HL-60/S4 treated with retinoic acid at 250 ng/mL for 4 days and 3 days (cell line): Measurements from ENCODE around the gene DPH3.
"Not testable (repeated sequence)": the region's sequence is repeated elsewhere in the genome, so short reads cannot be mapped to it uniquely, and the experiment has no call there.

Experiments
- in situ Hi-C: fragments of 300-500 bp; cut with MboI; formaldehyde crosslinking; loops from 2 replicates; pipeline ENCODE4 v1.7.0; 2022; ENCODE audit warnings: low sequenced_read_pairs

DPH3 gene

DNA sequence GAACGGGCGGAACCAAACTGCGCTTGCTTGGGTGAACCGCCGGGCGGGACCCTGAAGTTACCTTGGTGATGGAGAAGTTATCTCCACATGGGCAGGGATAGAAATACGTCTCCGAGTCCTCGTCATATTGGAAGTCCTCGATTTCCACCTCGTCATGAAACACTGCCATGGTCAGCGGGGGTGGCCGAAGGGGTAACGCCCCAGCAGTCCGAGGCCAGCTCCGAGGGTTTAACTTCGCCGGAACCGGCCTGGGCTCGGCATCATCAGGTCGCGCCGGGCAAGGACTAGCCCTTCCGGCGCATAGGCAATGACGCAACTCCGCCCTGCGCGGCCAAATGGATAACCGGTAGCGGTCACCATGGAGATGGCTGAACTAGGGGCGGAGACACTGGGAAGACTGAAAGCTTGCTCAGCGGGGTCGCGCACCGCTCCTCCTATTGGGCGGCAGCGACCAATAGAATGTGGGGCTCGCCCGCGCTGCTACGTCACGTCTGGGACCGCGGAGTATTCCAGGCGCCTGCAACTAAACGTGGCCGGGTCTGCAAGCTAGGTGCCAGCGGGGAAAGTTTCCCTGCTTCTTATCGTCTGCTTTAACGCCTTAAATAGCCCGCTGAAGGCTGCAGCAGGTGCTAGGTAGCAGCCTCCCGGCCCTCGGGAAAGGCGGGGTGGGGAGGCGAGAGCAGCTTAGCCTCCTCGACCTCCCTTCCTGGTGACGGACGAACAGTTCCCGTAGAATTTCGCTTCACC is at the start of gene DPH3, which contains the start of gene OXNAD1:
DPH3 (minus strand) TSS at position 236 of the 747 bp plus-strand sequence; CDS start at position 169, 67 bp downstream.
OXNAD1 (plus strand) TSS at position 505 of the 747 bp plus-strand sequence. CDS start 5,741 bp downstream, outside the sequence.
- in situ Hi-C loops, result no loop called here

- in situ Hi-C loops, result no loop called here
Observed at GRCh38 chr3:16313886-16314645, 49.3 kb upstream of the DPH3 start.

DNA sequence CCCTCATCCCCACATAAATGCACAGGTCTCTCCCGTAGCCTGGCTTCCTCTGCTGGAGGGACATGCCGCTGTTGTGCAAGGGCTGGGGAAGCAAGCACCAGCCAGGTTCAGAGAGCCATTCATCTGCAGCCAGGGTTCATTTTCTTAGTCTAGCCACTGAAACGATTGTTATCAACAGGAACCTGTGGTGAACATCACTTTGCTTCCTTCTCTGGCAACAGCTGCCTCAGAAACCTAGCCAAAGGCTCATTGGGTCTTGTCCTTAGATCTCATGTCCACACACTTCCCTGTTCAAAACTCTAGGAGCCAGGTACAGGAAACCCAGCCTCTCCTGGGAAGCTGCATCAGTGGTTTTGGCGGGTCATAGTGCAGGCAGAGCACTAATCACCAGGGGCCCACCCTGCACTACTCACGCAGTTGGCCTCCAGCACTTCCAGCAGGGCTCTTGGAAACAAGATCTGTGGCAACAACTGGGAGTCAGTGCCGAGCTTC is 47.3 kb upstream of the DPH3 start:
- in situ Hi-C loops, result no loop called here

GRCh38 chr3:16310486-16310885 is 45.7 kb upstream of the DPH3 start:
- in situ Hi-C loops, result not testable (repeated sequence)

- in situ Hi-C loops, result no loop called here
Observed at GRCh38 chr3:16309558-16309957, 44.8 kb upstream of the DPH3 start.

DNA sequence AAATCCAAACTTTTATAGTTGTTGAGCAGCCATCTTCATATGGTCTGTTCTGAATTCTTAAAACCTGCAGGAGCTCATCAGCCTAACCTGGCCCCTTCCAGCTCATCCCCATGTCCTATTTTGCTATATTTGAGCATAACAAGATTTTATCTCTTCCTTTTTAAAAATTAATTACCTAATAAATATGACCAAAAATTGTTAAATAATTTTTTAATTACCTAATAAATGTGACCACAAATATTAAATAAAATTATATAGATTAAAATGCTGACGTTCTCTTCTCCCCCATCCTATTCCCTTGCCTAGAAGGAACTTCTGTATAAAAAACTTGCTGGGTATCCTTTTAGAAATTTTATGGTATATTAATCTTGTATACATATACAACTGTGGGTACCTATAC is 44.0 kb upstream of the DPH3 start:
- in situ Hi-C loops, result no loop called here

DNA sequence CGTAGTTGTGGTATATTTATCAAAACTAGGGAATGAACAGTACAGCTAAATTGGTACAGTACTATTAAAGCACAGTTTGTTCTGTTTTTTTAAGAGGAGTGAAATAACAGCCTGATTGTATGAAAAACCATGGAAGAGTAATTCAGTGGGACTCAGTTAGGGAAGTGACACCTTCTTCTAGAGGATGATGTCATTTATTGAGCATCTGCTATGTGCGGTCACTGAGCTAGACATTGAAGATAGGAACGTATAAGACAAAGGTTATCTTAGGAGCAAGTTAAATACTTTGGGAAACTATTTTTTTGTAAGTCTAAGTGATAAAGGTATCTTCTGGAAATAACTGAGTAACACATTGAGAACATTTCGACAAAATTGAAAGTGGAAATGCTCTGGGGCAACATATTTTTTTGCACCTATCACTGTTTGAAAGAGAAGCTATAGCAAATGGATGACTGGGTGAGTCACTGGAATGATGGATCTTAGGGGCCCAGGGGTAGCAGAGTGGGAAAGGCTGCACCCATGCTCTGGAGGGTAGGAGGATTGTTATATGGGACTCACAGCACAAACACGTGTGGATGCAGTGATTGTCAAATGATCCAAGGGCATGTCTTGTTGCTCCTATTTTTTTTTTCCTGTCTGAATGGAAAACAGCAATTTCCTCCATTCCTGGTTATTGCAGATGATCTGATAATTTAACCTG is 43.2 kb upstream of the DPH3 start:
- in situ Hi-C loops, result no loop called here

DNA sequence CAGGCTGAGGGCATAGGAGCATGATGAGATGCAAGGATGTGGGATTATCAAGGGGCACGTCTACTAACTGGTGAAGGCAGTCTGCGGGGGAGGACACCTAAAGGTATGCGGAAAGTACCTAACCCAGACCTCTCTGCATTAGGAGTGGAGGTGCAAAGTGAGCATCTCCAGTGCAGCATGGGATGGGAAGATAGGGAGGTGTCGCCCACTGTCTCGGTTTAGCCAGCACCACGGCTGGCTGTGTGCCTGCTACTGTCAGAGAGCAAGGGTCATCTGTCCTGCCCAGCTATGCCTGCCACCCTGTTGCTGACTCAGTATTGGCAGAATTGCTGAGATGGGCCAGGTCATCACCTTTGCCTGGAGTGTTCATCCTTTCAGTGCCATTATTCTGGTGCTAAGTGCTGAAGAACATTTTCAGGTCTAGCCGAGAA is 40.4 kb upstream of the DPH3 start:
- in situ Hi-C loops, result no loop called here

DNA sequence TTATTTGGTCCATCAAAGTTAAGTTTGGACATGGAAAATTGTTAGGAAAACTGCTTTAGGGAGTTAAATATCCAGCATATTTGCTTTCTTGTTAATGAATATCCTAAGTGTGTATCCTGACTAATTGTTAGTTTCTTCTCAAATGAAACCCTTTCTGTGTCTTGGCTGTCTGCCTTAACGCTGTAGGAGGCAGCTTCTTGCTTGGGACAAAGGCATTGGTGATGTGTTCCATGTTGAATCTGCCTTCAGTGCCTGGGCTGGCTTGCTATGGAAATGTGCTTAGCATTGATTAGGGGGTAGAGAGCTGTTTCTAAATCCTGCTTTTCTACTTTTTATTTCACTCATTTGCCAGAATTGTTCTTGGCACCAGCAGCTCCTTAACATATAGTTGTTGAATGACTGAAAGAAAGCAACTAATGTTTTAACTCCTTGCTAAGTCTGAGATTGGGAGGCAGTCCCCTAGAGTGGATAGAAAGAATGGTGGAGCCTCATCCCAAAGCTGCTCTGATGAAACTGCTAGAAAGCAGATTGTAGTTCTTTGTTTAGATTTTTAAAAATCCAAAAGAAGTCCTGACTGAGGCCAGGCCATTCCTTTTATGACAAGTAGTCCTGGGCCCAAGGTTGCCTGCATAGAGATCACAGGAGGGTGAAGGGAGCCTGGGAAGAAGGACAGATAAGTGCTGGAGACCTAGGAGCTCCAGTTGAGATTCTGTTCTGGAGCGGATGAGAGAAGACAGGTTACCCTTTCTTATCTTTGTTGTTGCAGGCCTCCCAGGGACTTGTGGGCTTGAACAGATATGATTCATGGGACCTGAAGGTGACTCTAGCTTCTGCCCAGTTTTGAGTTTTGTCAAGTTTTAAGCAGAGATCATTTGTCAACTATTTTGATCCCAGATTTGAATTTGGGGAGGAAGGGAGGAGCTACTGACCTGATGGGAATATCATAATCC is 39.6 kb upstream of the DPH3 start:
- in situ Hi-C loops, result no loop called here

- in situ Hi-C loops, result no loop called here
Observed at GRCh38 chr3:16303037-16303575, 38.4 kb upstream of the DPH3 start.

- in situ Hi-C loops, result no loop called here
Observed at GRCh38 chr3:16302082-16302631, 37.4 kb upstream of the DPH3 start.

- in situ Hi-C loops, result no loop called here
Observed at GRCh38 chr3:16301507-16301906, 36.8 kb upstream of the DPH3 start.

- in situ Hi-C loops, result no loop called here
Observed at GRCh38 chr3:16300881-16301359, 36.2 kb upstream of the DPH3 start.

DNA sequence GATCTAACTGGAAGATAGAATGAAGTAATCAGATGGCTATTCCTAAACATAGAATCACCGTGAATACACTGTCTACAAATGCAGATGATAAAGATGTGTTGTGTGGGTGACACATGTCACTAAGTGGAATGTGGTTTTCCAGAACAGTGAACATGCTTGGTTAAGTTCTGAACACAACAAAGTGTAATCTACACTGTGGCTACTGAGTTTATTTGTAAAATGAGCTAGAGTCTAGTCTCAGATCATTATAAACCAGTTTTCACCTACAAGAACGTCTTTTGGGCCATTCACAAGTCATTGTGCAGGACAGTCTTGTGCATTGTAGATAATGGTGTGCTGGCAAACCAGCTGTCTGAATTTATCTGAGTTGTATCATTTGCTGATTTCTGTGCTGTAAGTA is 35.6 kb upstream of the DPH3 start:
- in situ Hi-C loops, result no loop called here

DNA sequence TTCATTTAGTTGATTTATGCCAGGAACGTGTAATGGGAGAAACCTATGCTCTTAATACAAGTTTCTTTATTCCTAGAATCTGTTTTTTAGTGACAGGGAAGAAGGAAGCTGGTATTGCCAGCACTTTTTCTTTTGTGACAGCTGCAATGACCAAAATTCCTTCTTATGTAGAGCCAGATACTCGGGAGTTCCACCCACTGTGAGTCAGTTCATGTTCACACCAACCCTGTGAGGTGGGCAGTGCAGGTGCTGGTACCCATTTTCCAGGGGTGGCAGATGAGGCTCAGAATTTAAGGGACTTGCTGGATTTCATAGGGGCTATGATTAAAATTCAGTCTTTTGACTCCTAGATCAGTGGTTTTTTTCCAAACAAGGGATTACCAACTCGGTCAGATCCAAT is 35.0 kb upstream of the DPH3 start:
- in situ Hi-C loops, result no loop called here

DNA sequence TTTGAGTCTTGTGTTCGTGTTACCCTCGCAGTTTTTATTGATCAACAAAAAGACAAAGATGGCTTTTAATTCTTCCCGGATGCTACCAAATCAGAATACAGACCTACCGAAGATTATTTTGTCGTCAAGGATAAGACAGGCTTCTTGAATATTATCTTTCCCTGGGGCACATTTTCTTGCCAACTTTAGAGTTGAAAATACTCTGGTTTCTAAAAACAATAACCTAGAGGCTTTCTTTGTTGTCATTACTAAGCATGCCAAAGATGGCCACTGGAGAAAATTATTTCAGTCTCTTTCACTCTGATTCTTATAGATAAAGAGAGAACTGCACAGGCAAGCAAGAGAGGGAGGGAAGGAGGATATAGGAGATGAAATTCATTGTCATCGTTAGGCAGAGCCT is 34.1 kb upstream of the DPH3 start:
- in situ Hi-C loops, result no loop called here

- in situ Hi-C loops, result no loop called here
Observed at GRCh38 chr3:16297997-16298885, 33.5 kb upstream of the DPH3 start.

GRCh38 chr3:16295298-16295890 is 30.7 kb upstream of the DPH3 start:
- in situ Hi-C loops, result no loop called here
